B cell (primary cell): ENCODE data around the gene GTF2IRD1. TPM values are rescaled to one million over a fixed set of nuclear protein-coding genes. Genes with fewer than 3 reads are reported as not detected.

ENCODE experiments used
- ATAC-seq: fragments of 200-7000 bp; cut with Tn5 transposase; one replicate; pipeline ENCODE4 v1.10.0; 2021; ENCODE audit warnings: low read depth, mild to moderate bottlenecking, moderate number of reproducible peaks, moderate library complexity
- CTCF ChIA-PET: fragments of 350-600 bp; sonication (Branson Sonifier 250); formaldehyde crosslinking; loops from one replicate; lab custom pipeline; 2021; ENCODE audit warnings: antibody characterized with exemption, inconsistent platforms; lab: Charles Lee
- POLR2A ChIA-PET: fragments of 350-600 bp; sonication (Branson Sonifier 250); formaldehyde crosslinking; loops from one replicate; lab custom pipeline; 2021; ENCODE audit warnings: antibody characterized with exemption; lab: Charles Lee
- DNase-seq: peaks from one replicate; pipeline ENCODE4 v3.0.0; 2013
- H2AFZ ChIP-seq: 2 replicates; pipeline ENCODE4 v1.6.1; 2012; ENCODE audit warnings: mild to moderate bottlenecking, low read depth, low read length; ENCODE audit not compliant: insufficient read depth, poor library complexity, severe bottlenecking
- H3K27ac ChIP-seq, 2 donors: 1 replicate in 1 of 2; 2 replicates in 1 of 2; pipeline ENCODE4 v1.5.1; 2012 to 2013; ENCODE audit warnings: low read length in 2 of 2, mild to moderate bottlenecking in 2 of 2, moderate library complexity in 1 of 2
- H3K27me3 ChIP-seq, 4 experiments: fragments of 200-600 bp in 1 of 4; sonication (generic) in 1 of 4; replicated peaks in 1 of 4; 1 replicate in 2 of 4; 2 replicates in 2 of 4; pipeline versions ENCODE4 v1.6.1 to v1.7.0; 2013 to 2016; ENCODE audit warnings: low read length in 3 of 4, mild to moderate bottlenecking in 2 of 4, mixed read lengths in 1 of 4, moderate library complexity in 1 of 4; ENCODE audit not compliant: insufficient read depth in 4 of 4, control insufficient read depth in 3 of 4; ENCODE audit errors: control extremely low read depth in 1 of 4
- H3K36me3 ChIP-seq, 2 experiments: replicated peaks in 1 of 2; 1 replicate in 1 of 2; 2 replicates in 1 of 2; pipeline versions ENCODE4 v1.6.1 to v1.7.1; 2013; ENCODE audit warnings: low read length in 1 of 2; ENCODE audit not compliant: insufficient read depth in 2 of 2, control insufficient read depth in 1 of 2; ENCODE audit errors: control extremely low read depth in 1 of 2, extremely low read depth in 1 of 2
- H3K4me1 ChIP-seq, 2 donors: fragments of 200-600 bp in 1 of 2; sonication (generic) in 1 of 2; 1 replicate in 1 of 2; 2 replicates in 1 of 2; pipeline versions ENCODE4 v1.5.1 to v1.6.1; 2013 to 2017; ENCODE audit warnings: low read length in 2 of 2; ENCODE audit not compliant: control insufficient read depth in 2 of 2, insufficient read depth in 2 of 2
- H3K4me2 ChIP-seq: replicated peaks from 2 replicates; pipeline ENCODE3; 2012; ENCODE audit warnings: mild to moderate bottlenecking, low read depth, low read length; ENCODE audit not compliant: poor library complexity, severe bottlenecking
- H3K4me3 ChIP-seq, 5 experiments: fragments of 200-600 bp in 1 of 5; sonication (generic) in 1 of 5; 1 replicate in 3 of 5; 2 replicates in 2 of 5; pipeline versions ENCODE4 v1.5.1 to v1.7.0; 2011 to 2016; ENCODE audit warnings: low read length in 4 of 5, mild to moderate bottlenecking in 4 of 5, low read depth in 2 of 5, control low read depth in 1 of 5, moderate library complexity in 1 of 5; ENCODE audit not compliant: insufficient read depth in 1 of 5; ENCODE audit errors: control extremely low read depth in 1 of 5, extremely low read depth in 1 of 5
- H3K79me2 ChIP-seq: fragments of 200-600 bp; sonication (generic); one replicate; pipeline ENCODE4 v1.6.0; 2016; ENCODE audit warnings: low read length; ENCODE audit not compliant: control insufficient read depth, insufficient read depth
- H3K9ac ChIP-seq: fragments of 200-600 bp; sonication (generic); 2 replicates; pipeline ENCODE4 v1.6.1; 2017; ENCODE audit warnings: mild to moderate bottlenecking, low read length, moderate library complexity
- H3K9me3 ChIP-seq, 3 donors: one replicate each; pipeline versions ENCODE4 v1.6.1 to v1.7.1; 2013; ENCODE audit warnings: low read length in 2 of 3; ENCODE audit not compliant: control insufficient read depth in 2 of 3, insufficient read depth in 1 of 3; ENCODE audit errors: control extremely low read depth in 1 of 3
- H4K20me1 ChIP-seq: 2 replicates; pipeline ENCODE4 v1.6.0; 2012; ENCODE audit warnings: mild to moderate bottlenecking, low read length; ENCODE audit not compliant: insufficient read depth, control insufficient read depth, poor library complexity, severe bottlenecking
- H3K27ac Mint-ChIP-seq: one replicate; pipeline ENCODE4 v1.8.0; 2021; ENCODE audit warnings: mixed read lengths
- H3K27me3 Mint-ChIP-seq: one replicate; pipeline ENCODE4 v1.8.0; 2021; ENCODE audit warnings: mixed read lengths
- H3K4me1 Mint-ChIP-seq: one replicate; pipeline ENCODE4 v1.8.0; 2021; ENCODE audit warnings: mixed read lengths
- H3K4me3 Mint-ChIP-seq: one replicate; pipeline ENCODE4 v1.8.0; 2021; ENCODE audit warnings: mixed read lengths
- H3K9me3 Mint-ChIP-seq: one replicate; pipeline ENCODE4 v1.8.0; 2022; ENCODE audit warnings: mixed read lengths; ENCODE audit not compliant: insufficient read depth
- EZH2 ChIP-seq: IDR thresholded peaks from 2 replicates; pipeline ENCODE4 v1.6.1; 2012; ENCODE audit warnings: borderline replicate concordance, low read depth, mild to moderate bottlenecking, moderate library complexity, low read length; ENCODE audit not compliant: insufficient read depth, poor library complexity, severe bottlenecking
- WGBS: methylation state at CpG from one replicate; pipeline ENCODE4 v1.1.5; 2013; ENCODE audit warnings: missing lambda C conversion rate; ENCODE audit not compliant: insufficient coverage; 5-methylcytosine and 5-hydroxymethylcytosine counted together
- intact Hi-C: fragments of 100-400 bp; cut with micrococcal nuclease; formaldehyde crosslinking; loops from one replicate; pipeline ENCODE4 v1.10.0; 2022
- polyA plus RNA-seq: library from polyadenylated mRNA; depleted of rRNA; stranded (reverse); fragments of >200 nt; gene quantifications from 2 replicates; pipeline ENCODE4 v1.2.3, GENCODE V29; 2012
- total RNA-seq, 2 donors: library from RNA; stranded (reverse); fragments of 120-200 nt in 1 of 2; gene quantifications; 1 replicate in 1 of 2; 2 replicates in 1 of 2; pipeline versions ENCODE4 v1.2.3 to v1.2.4, GENCODE V29; 2013 to 2022
- TF ChIP-seq, protein P1 (sequence below): fragments of 200-600 bp; IDR thresholded peaks from one replicate; pipeline ENCODE4 v1.8.0; 2022; ENCODE audit warnings: antibody characterized with exemption, mild to moderate bottlenecking

GTF2IRD1 gene
- total and polyA plus RNA-seq, 2 donors (not counting 1 experiment from before 2014, with no cell fraction given) = 0.45 to 2.2 TPM

DNA sequence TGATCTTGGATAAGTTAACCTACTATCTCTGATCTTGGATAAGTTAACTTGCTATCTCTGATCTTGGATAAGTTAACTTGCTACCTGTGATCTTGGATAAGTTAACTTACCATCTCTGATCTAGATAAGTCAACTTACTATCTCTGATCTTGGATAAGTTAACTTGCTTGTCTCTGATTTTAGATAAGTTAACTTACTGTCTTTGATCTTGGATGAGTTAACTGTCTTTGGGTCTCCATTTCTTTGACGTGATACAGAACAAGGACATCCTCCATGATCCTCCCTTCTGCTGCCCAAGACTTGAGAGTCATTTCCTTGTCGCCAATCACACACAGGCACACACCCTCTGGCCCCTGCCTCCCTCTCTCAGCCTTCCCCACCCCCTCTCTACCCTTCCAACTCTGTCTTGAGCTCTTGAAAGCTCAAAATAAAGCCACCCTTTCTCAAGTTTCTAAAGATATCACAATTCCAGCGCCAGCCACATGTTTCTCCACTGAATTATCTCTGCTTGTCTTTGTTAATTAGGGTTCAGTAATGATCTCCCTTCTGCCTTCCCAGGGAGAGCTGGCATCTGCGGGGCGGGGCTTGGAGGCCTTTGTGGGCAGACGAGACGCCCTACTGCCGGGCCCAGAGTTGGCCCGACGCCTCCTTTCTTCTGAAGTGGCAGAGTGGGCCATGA, 118.7 kb downstream of the GTF2IRD1 start:
- TF ChIP-seq, protein P1, sequence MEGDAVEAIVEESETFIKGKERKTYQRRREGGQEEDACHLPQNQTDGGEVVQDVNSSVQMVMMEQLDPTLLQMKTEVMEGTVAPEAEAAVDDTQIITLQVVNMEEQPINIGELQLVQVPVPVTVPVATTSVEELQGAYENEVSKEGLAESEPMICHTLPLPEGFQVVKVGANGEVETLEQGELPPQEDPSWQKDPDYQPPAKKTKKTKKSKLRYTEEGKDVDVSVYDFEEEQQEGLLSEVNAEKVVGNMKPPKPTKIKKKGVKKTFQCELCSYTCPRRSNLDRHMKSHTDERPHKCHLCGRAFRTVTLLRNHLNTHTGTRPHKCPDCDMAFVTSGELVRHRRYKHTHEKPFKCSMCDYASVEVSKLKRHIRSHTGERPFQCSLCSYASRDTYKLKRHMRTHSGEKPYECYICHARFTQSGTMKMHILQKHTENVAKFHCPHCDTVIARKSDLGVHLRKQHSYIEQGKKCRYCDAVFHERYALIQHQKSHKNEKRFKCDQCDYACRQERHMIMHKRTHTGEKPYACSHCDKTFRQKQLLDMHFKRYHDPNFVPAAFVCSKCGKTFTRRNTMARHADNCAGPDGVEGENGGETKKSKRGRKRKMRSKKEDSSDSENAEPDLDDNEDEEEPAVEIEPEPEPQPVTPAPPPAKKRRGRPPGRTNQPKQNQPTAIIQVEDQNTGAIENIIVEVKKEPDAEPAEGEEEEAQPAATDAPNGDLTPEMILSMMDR = no peak
- TF ChIP-seq EZH2 = no peak
- no peaks in the 10 kb centered on the region for H3K4me1 ChIP-seq
- 92% methylated on average over 8 of the region's 10 CpGs for WGBS
- Mint-ChIP-seq H3K4me1 (peaks cover 2% of the 10 kb centered on the region), H3K4me3 (no peak overlapping the region), H3K27ac (no peak overlapping the region), H3K9me3 (no peaks in the 10 kb centered on the region), H3K27me3 (peaks cover 1% of the 10 kb centered on the region)
- no peak for ATAC-seq
- H2AFZ ChIP-seq = no peak overlapping the region
- H3K27ac ChIP-seq = no peak overlapping the region
- CTCF ChIA-PET = no interaction called here
- no peaks in the 10 kb centered on the region for H4K20me1 ChIP-seq
- H3K79me2 ChIP-seq = no peaks in the 10 kb centered on the region
- H3K9ac ChIP-seq = no peak overlapping the region
- no peaks in the 10 kb centered on the region for H3K9me3 ChIP-seq
- no peaks in the 10 kb centered on the region for H3K36me3 ChIP-seq
- intact Hi-C loops = no loop called here
- no peak overlapping the region for H3K4me2 ChIP-seq
- no peak for DNase-seq
- no peaks in the 10 kb centered on the region for H3K27me3 ChIP-seq
- H3K4me3 ChIP-seq = no peak overlapping the region
- POLR2A ChIA-PET = no interaction called here

DNA sequence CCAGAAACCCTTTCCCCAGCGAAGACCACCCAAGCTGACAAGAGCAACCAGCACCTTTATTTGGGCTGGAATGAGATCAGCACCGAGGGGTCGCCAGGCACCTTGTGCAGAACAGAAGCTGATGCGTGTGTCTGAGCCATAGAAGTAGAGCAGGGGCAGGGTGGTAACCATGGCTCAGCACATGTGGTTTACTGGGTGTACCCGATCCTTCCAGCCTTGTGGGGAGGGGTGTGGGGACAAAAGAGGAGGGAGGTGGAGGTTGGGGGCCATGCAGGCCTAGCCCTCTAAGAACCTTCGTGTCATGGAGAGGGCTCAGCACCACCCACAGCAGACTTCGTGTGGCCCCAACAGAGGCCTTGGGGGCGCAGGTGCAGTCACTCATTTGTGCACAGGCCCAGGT, 119.8 kb downstream of the GTF2IRD1 start:
- Histone ChIP-seq H3K27me3 (no peaks in the 10 kb centered on the region), H4K20me1 (no peaks in the 10 kb centered on the region), H3K79me2 (no peaks in the 10 kb centered on the region), H3K9me3 (no peaks in the 10 kb centered on the region), H3K36me3 (no peaks in the 10 kb centered on the region), H3K9ac (no peak overlapping the region), H3K27ac (no peak overlapping the region), H3K4me1 (no peaks in the 10 kb centered on the region), H2AFZ (no peak overlapping the region), H3K4me2 (no peak overlapping the region), H3K4me3 (no peak overlapping the region)
- Mint-ChIP-seq H3K4me3 (no peak overlapping the region), H3K27me3 (no peaks in the 10 kb centered on the region), H3K27ac (no peak overlapping the region), H3K4me1 (peaks cover 2% of the 10 kb centered on the region), H3K9me3 (no peaks in the 10 kb centered on the region)
- intact Hi-C loops = no loop called here
- ATAC-seq = no peak
- TF ChIP-seq EZH2 = no peak
- TF ChIP-seq, protein P1 = no peak
- CTCF ChIA-PET = no interaction called here
- POLR2A ChIA-PET = no interaction called here
- WGBS = 62% methylated on average over 7 of the region's 8 CpGs
- no peak for DNase-seq
